PFSK-1 (cell line): ENCODE data around the gene NEURL1B.

Experiments
- POLR2AphosphoS5 ChIP-seq: IDR thresholded peaks from 2 replicates; pipeline ENCODE4 v1.6.1; 2012; ENCODE audit warnings: low read depth, mild to moderate bottlenecking, control low read depth, low read length, moderate library complexity
- REST ChIP-seq, 2 experiments: IDR thresholded peaks; 2 replicates each; pipeline versions ENCODE4 v1.6.1 to v1.8.0; 2011 to 2012; ENCODE audit warnings: low read depth in 2 of 2, low read length in 2 of 2, control low read depth in 1 of 2, inconsistent platforms in 1 of 2, mild to moderate bottlenecking in 1 of 2, moderate library complexity in 1 of 2; ENCODE audit not compliant: insufficient read depth in 1 of 2

- TF ChIP-seq POLR2AphosphoS5: no peak
- no peak for TF ChIP-seq REST (IDR thresholded peaks at IDR 0.05; ENCODE audit: insufficient read depth in 1 of 2, low read depth in 2 of 2, low read length in 2 of 2)
These were observed 10.1 kb upstream of the NEURL1B start for GRCh38 chr5:172630986-172631385.
